ENCODE data around the gene CCR2.

DNA sequence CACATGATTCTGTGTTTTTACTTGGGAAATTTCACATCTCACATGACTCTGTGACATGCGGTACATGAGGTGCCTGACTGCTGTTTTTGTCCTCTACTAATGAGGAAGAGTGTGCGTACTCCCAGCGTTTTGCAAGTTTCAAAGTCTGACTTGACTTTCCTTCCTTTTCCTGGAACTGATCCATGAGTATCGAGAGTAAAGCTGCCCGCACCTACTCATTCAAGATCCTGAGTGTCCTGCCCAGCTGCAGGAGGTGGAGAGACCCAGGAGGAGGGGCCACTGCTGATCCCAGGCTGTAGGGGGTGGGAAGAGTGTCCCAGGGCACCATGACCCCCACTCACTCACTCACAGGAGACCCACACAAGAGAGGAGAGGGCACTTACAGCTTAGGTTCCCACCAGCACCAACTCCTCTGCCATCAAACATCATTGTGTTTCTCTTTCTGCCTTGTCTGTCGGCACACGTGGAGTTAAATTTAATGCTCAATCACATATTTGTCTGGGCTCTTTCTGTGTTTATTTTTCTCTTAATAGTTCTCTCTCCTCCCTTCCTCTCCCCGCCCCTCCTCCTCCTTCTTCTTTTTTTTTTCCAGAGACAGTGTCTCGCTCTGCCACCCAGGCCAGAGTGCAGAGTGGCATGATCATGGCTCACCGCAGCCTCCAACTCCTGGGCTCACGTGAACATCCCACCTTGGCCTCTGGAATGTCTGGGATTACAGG, 51.5 kb downstream of the CCR2 start:
- no peak for TF ChIP-seq POLR2A (IDR thresholded peaks at IDR 0.05; ENCODE audit: low read length)
- TF ChIP-seq GATA1 (IDR thresholded peaks at IDR 0.05; ENCODE audit: low read depth, low read length), result no peak
